Neural cell (in vitro differentiated cells): Measurements from ENCODE around the gene RFT1. TPM values are rescaled to one million over a fixed set of nuclear protein-coding genes. Genes with fewer than 3 reads are reported as not detected.

Source experiments
- H2AFZ ChIP-seq: fragments of 200-600, 300-800 bp; sonication (generic), shearing (Covaris generic); 2 replicates; pipeline ENCODE4 v1.6.0; 2014; ENCODE audit warnings: low read depth, mild to moderate bottlenecking, antibody characterized with exemption, low read length, moderate library complexity
- H3F3A ChIP-seq: fragments of 200-600 bp; shearing (Covaris generic); 2 replicates; pipeline ENCODE4 v1.6.1; 2016; ENCODE audit warnings: mild to moderate bottlenecking, moderate library complexity, mixed read lengths, antibody characterized with exemption, low read length; ENCODE audit not compliant: insufficient read depth, poor library complexity, severe bottlenecking
- H3K27ac ChIP-seq: fragments of 200-600, 300-800 bp; sonication (generic), shearing (Covaris generic); 2 replicates; pipeline ENCODE4 v1.5.1; 2014; ENCODE audit warnings: mild to moderate bottlenecking, low read length, moderate library complexity
- H3K27me3 ChIP-seq: fragments of 300-800, 200-600 bp; sonication (generic), shearing (Covaris generic); 2 replicates; pipeline ENCODE4 v1.6.0; 2014; ENCODE audit warnings: mild to moderate bottlenecking, low read depth, low read length, moderate library complexity; ENCODE audit not compliant: insufficient read depth
- H3K36me3 ChIP-seq: fragments of 300-800, 200-600 bp; sonication (generic), shearing (Covaris generic); 2 replicates; pipeline ENCODE4 v1.5.1; 2014; ENCODE audit warnings: mild to moderate bottlenecking, antibody characterized with exemption, low read length, moderate library complexity; ENCODE audit not compliant: insufficient read depth
- H3K4me2 ChIP-seq: fragments of 300-800, 200-600 bp; sonication (generic), shearing (Covaris generic); 2 replicates; pipeline ENCODE4 v1.6.0; 2014; ENCODE audit warnings: mild to moderate bottlenecking, low read length
- H3K4me3 ChIP-seq: fragments of 300-800, 200-600 bp; sonication (generic), shearing (Covaris generic); 2 replicates; pipeline ENCODE4 v1.5.1; 2014; ENCODE audit warnings: mild to moderate bottlenecking, low read length, moderate library complexity
- H3K79me2 ChIP-seq: fragments of 200-600 bp; shearing (Covaris generic); replicated peaks from 2 replicates; pipeline ENCODE4 v1.6.0; 2014; ENCODE audit warnings: mild to moderate bottlenecking, low read length, moderate library complexity; ENCODE audit not compliant: insufficient read depth
- H3K9ac ChIP-seq: fragments of 300-800, 200-600 bp; sonication (generic), shearing (Covaris generic); 2 replicates; pipeline ENCODE4 v1.6.1; 2016; ENCODE audit warnings: mild to moderate bottlenecking, low read length, mixed read lengths
- H3K9me2 ChIP-seq: fragments of 200-600 bp; shearing (Covaris generic); 2 replicates; pipeline ENCODE4 v1.6.1; 2016; ENCODE audit warnings: mild to moderate bottlenecking, low read length, mixed read lengths; ENCODE audit not compliant: insufficient read depth
- H3K9me3 ChIP-seq: fragments of 200-600, 300-800 bp; sonication (generic), shearing (Covaris generic); 2 replicates; pipeline ENCODE4 v1.6.1; 2016; ENCODE audit warnings: mild to moderate bottlenecking, mixed run types, low read length, moderate library complexity, mixed read lengths
- H4K20me1 ChIP-seq: fragments of 200-600 bp; shearing (Covaris generic); 2 replicates; pipeline ENCODE4 v1.6.1; 2016; ENCODE audit warnings: mild to moderate bottlenecking, mixed run types; ENCODE audit not compliant: insufficient read depth
- CTCF ChIP-seq: fragments of 450-650 bp; IDR thresholded peaks from 2 replicates; pipeline ENCODE4 v1.5.1; 2014; ENCODE audit warnings: antibody characterized with exemption, mild to moderate bottlenecking, moderate library complexity; ENCODE audit not compliant: poor library complexity, severe bottlenecking
- EP300 ChIP-seq: fragments of 450-650 bp; conservative IDR thresholded peaks from 2 replicates; pipeline ENCODE4 v1.6.1; 2014; ENCODE audit warnings: antibody characterized with exemption, mild to moderate bottlenecking, moderate library complexity; ENCODE audit not compliant: poor library complexity, severe bottlenecking
- EZH2 ChIP-seq: fragments of 200-600, 300-800 bp; shearing (Covaris generic), sonication (generic); IDR thresholded peaks from 2 replicates; pipeline ENCODE4 v1.6.1; 2014; ENCODE audit warnings: antibody characterized with exemption, low read length, borderline replicate concordance, mild to moderate bottlenecking; ENCODE audit not compliant: insufficient read depth, poor library complexity, severe bottlenecking
- MXI1 ChIP-seq: fragments of 450-650 bp; conservative IDR thresholded peaks from 2 replicates; pipeline ENCODE4 v1.6.1; 2014; ENCODE audit warnings: antibody characterized with exemption, mild to moderate bottlenecking; ENCODE audit not compliant: poor library complexity, severe bottlenecking
- POLR2AphosphoS5 ChIP-seq: IDR thresholded peaks from 2 replicates; pipeline ENCODE4 v1.6.1; 2012
- RAD21 ChIP-seq: fragments of 450-650 bp; conservative IDR thresholded peaks from 2 replicates; pipeline ENCODE4 v1.6.1; 2014; ENCODE audit warnings: antibody characterized with exemption, mild to moderate bottlenecking, moderate library complexity
- REST ChIP-seq: IDR thresholded peaks from 2 replicates; pipeline ENCODE4 v1.6.1; 2012; ENCODE audit warnings: borderline replicate concordance
- SMC3 ChIP-seq: fragments of 450-650 bp; conservative IDR thresholded peaks from 2 replicates; pipeline ENCODE4 v1.6.1; 2014; ENCODE audit warnings: antibody characterized with exemption, mild to moderate bottlenecking, moderate library complexity; ENCODE audit not compliant: poor library complexity
- TAF1 ChIP-seq: IDR thresholded peaks from 2 replicates; pipeline ENCODE4 v1.6.1; 2012; ENCODE audit warnings: low read depth
- polyA plus RNA-seq: library from polyadenylated mRNA; depleted of rRNA; stranded (reverse); fragments of >200 nt; gene quantifications from 2 replicates; pipeline ENCODE4 v1.2.3, GENCODE V29; 2014

Gene RFT1
- polyA plus RNA-seq, 1 donor from 2014 or later: 6.1 TPM

- Histone ChIP-seq H2AFZ (no peak overlapping the region), H3K79me2 (no peaks in the 10 kb centered on the region), H3K4me3 (no peak overlapping the region), H3K9ac (no peak overlapping the region), H3K4me2 (no peak overlapping the region), H3K27ac (no peak overlapping the region), H3F3A (no peaks in the 10 kb centered on the region), H3K27me3 (no peaks in the 10 kb centered on the region), H4K20me1 (no peaks in the 10 kb centered on the region), H3K36me3 (no peaks in the 10 kb centered on the region), H3K9me3 (no peaks in the 10 kb centered on the region), H3K9me2 (no peaks in the 10 kb centered on the region)
- no peak for TF ChIP-seq SMC3
Measured at GRCh38 chr3:53109190-53109589, 21.0 kb downstream of the RFT1 start.

- H3K9me3 ChIP-seq: no peaks in the 10 kb centered on the region
- no peak overlapping the region for H3K9ac ChIP-seq
- no peaks in the 10 kb centered on the region for H3K9me2 ChIP-seq
- H3K4me2 ChIP-seq: no peak overlapping the region
- H3K27ac ChIP-seq: no peak overlapping the region
- no peaks in the 10 kb centered on the region for H3F3A ChIP-seq
- no peak for TF ChIP-seq EP300
- TF ChIP-seq RAD21: no peak
- no peak for TF ChIP-seq POLR2AphosphoS5
- TF ChIP-seq CTCF: no peak
- TF ChIP-seq TAF1: no peak
- TF ChIP-seq MXI1: no peak
- no peaks in the 10 kb centered on the region for H4K20me1 ChIP-seq
- H3K36me3 ChIP-seq: no peaks in the 10 kb centered on the region
- H3K79me2 ChIP-seq: no peaks in the 10 kb centered on the region
- no peaks in the 10 kb centered on the region for H3K27me3 ChIP-seq
- no peak overlapping the region for H2AFZ ChIP-seq
- no peak overlapping the region for H3K4me3 ChIP-seq
Measured at GRCh38 chr3:53104762-53105161, 25.5 kb downstream of the RFT1 start.

GRCh38 chr3:53103397-53104296, 26.6 kb downstream of the RFT1 start:
- Histone ChIP-seq H3K4me3 (no peak overlapping the region), H4K20me1 (no peaks in the 10 kb centered on the region), H3K9me3 (no peaks in the 10 kb centered on the region), H3K9me2 (no peaks in the 10 kb centered on the region), H2AFZ (no peak overlapping the region), H3K79me2 (no peaks in the 10 kb centered on the region), H3K27me3 (no peaks in the 10 kb centered on the region), H3K9ac (no peak overlapping the region), H3F3A (no peaks in the 10 kb centered on the region), H3K27ac (no peak overlapping the region), H3K36me3 (no peaks in the 10 kb centered on the region), H3K4me2 (no peak overlapping the region)
- TF ChIP-seq POLR2AphosphoS5 (no peak), EP300 (no peak), REST (no peak), SMC3 (no peak), CTCF (no peak), MXI1 (no peak), TAF1 (no peak), RAD21 (no peak), EZH2 (no peak)
